Measurements from ENCODE around the gene COL13A1.

The COL13A1 gene

DNA sequence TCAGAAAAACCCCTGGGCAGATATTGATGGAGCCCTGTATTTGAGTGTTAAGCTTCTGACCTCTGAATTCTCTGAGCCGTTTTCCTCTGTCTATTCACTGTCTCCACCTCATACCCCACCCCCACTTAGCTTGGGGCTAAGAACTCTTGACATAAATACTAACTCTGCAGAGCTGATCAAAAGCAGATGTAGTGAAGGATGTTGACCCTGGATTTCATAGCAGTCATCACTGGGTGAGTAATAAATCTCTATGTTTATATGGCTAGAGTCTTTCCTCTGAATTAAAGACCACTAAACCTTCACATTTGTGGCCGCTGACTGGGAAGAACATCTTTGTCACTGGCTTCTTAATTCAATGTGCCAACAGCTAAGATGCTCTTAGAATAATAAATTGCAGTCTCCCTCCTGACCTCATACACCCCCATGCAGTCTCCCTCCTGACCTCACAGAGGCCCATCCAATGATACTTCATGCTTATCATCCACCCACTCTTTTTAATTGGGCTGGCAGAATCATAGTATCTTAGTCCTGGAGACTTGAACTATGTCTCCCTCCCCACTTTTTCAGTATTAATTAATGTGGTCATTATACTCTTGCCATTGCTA lies 172.9 kb downstream of the COL13A1 start:
- no peak for DNase-seq

DNA sequence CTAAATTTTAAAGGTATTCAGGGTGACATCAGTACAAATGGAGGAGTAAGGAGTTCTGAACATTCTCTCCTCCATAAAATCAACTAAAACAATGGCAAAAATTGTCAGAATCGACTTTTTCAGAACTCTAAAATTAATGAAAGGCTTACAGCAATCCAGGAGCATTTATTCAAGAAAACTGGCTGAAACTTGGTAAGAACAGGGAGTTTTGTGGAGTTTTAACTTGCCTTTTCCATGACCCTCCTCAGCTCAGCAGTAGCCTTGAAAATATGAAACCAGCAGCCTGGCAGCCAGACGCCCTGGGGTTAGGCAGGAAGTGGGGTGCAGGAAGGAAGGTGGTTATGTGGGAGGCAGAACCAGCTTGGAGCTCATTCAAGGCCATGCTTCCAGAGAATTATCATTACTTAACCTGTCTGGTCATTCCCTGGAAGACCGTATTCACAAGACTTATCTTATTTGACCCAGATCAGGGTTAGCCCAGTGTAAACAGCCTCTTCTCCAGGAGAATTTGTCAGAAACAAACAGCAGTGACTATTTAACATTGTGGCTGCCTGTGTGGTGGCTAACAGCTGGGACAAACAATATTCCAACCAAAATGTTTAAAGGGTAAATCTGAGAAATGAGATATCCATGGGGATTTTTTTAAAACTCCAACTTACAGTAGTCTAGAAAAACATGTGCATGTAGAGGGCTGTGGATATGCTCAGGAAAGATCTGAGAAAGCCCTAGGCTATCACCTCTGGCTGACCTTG lies 175.3 kb downstream of the COL13A1 start:
- no peak for DNase-seq

DNA sequence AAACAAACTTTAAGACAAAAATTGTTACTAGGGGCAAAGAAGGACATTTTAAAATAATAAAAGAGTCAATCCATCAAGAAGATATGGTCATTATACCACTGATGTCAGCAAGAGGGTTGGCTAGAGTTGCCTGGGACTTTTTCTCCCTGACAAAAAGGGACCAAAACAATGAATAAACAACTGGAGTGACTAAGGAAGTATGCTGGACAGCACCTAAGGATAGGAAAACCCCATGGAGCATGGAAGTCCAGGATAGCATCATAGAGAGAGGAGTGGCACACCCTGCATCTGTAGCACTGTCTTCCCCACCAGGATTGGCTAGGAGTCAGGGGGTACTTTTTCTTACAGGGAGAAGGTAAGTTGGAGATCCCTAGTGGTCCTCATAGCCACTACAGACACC lies 177.5 kb downstream of the COL13A1 start:
- no peak for DNase-seq

DNA sequence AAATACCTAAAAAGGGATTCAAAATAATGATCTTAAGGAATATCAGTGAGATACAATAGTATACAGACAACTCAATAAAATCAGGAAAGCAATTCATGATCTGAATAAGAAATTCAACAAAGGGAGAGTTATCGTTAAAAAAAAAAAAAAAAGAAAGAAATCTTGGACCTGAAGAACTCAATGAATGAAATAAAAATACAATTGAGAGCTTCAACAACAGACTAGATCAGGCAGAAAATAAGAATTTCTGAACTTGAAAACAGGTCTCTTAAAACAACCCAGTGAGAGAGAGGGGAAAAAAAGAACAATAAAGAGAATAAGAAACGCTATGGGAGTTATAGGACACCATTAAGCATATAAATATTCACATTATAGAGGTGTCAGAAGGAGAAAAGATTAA lies 179.0 kb downstream of the COL13A1 start:
- no peak for DNase-seq

DNA sequence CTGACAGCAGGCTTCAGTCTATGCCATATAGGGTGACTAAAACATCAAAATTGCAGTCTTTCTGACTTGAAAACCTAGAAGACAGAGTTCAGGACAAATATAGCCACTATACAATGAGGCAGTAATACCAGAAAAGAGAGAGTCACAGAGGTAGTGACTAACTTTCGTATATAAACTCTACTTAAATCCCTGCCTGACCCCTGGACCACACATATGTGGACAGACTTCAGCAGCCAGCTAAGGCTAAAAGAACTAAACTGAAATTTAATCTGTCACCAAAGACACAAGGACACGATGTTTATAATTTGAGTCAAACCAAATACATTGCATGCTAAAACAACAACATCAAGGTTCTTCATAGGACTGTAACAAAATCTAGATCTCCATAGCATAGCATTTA lies 186.4 kb downstream of the COL13A1 start:
- DNase-seq = no peak

DNA sequence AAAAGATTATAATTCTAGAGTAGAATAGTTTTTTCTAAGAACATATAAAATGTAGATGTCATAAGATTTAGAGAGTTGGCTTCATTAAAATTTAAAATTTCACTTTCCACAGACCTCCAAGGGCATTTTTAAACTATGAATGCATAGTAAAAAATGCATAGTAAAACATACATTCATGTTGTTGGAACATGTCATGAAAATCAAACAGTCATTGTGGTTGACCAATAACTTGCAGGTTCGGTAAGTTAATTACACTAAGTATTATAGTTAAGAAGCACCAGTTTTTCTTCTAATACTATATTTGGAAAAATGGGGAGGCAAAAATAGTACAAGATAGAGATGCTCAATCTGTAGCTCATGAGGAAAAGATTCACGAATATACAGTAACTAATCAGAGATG lies 189.4 kb downstream of the COL13A1 start:
- no peak for DNase-seq

DNA sequence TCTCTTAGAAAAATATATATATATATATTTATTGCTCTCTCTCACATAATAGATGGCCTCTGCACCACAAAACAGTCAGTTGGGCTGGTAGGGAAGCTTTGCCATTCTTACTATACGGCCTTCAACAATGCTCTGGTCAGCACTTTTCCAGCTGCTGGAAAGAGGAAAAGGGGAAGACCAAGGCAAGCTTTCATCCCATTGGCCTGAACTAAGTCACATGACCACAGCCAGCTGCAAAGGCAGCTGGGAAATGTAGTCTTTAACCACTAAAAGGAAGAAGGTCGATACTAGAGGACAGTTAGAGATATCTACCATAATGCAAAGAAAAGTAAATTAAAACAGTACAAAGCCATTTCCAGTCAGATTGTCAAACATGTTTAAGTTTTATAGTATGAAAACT lies 192.6 kb downstream of the COL13A1 start:
- no peak for DNase-seq

DNA sequence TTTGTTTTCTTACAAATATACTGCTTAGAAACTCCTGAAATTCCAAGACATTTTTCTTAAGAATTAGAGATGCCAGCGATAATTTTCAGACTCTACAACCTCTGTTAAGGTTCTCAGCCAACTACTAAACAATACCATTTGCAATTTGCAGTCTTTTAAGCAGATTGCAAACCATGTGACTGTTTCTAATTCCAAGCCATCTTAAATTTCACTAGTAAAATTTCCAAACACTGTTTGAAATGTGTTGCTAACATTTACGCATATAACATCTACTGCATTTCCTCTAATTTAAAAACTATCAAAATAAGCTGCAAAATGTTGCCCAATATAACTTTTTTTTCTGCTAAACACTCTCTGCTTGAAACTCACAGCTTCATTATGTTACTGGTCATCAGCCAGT lies 194.9 kb downstream of the COL13A1 start:
- DNase-seq = no peak

DNA sequence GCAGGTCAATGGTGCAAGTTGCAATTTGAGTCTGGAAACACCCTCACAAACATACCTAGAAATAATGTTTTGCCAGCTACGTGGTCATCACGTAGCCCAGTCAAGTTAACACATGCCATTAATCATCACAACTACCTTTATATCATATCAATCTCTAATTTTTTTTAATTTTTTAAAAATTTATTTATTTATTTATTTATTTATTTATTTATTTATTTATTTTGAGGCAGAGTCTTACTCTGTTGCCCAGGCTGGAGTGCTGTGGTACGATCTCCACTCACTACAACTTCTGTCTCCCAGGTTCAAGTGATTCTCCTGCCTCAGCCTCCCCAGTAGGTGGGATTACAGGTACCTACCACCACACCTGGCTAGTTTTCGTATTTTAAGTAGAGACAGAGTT lies 198.6 kb downstream of the COL13A1 start:
- no peak for DNase-seq

DNA sequence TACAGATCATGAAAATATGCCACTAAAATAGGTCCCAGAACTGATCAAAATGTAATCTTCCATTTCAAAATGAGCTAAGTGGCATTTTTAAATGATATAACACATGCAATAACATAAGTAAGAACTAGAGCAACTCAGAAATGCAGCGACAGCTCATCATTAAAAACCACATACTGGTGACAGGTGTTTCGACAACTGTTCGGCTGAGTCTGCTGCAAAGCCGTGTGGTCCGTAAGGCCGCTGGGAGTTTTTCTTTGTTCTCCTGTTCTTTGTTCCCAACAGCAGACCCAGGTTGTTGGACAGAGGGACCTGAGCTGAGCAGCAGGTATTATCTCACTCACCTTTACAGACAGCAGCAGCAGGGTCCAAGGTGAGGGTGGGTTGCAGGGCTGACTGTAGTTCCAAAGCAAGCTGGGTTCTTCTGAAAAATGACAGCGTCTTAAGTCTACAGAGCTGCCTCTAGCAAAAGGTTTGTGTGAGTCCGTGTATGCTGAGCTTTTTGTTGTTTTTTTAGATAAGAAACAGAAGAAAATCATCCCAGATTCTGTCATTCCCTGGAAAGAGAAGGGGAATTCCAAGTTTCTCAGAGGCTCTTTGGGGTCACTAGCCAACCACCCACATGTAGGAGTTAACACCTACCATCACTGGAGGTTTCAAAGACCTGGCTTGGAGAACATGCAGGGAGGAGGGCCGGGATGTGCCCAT lies 205.6 kb downstream of the COL13A1 start:
- DNase-seq = no peak

Measured in NCI-H1436 (cell line).